HEK293 (cell line): Measurements from ENCODE around the gene C1orf198.
A peak's percentile ranks its signal among the peaks of the same experiment; 100 is the strongest.
"Not testable (repeated sequence)": the region's sequence is repeated elsewhere in the genome, so short reads cannot be mapped to it uniquely, and the experiment has no call there.

Experiments
- CTCF ChIA-PET: fragments of 350-600 bp; formaldehyde crosslinking; extraction: SDS; loops from one replicate; lab custom pipeline; 2021; ENCODE audit warnings: antibody characterized with exemption; lab: Yijun Ruan, JAX
- POLR2A ChIA-PET: fragments of 300-600 bp; formaldehyde crosslinking; extraction: SDS; loops from one replicate; lab custom pipeline; 2020; ENCODE audit warnings: antibody characterized with exemption, inconsistent platforms; lab: Yijun Ruan, JAX
- H3K27ac ChIP-seq: fragments of 200-500 bp; sonication (Bioruptor generic); 2 replicates; pipeline ENCODE4 v1.5.1; 2014; ENCODE audit warnings: low read depth, low read length, control low read depth, inconsistent platforms; ENCODE audit errors: extremely low read depth
- H3K36me3 ChIP-seq, 2 experiments: fragments of 200-500 bp in 1 of 2; sonication (Bioruptor generic) in 1 of 2; 1 replicate in 1 of 2; 2 replicates in 1 of 2; pipeline ENCODE4 v1.5.1; 2014 to 2017; ENCODE audit warnings: inconsistent platforms in 2 of 2, low read length in 2 of 2; ENCODE audit not compliant: control insufficient read depth in 2 of 2, insufficient read depth in 1 of 2
- H3K4me1 ChIP-seq: fragments of 200-500 bp; sonication (Bioruptor generic); 2 replicates; pipeline ENCODE4 v1.5.1; 2014; ENCODE audit warnings: mild to moderate bottlenecking, low read length, inconsistent platforms; ENCODE audit not compliant: control insufficient read depth, insufficient read depth
- H3K4me3 ChIP-seq: 2 replicates; pipeline ENCODE4 v1.5.1; 2011; ENCODE audit warnings: low read depth, mild to moderate bottlenecking, control low read depth, low read length, moderate library complexity
- H3K9me3 ChIP-seq: fragments of 200-500 bp; sonication (Bioruptor generic); 2 replicates; pipeline ENCODE4 v1.5.1; 2014; ENCODE audit warnings: low read depth, low read length, inconsistent platforms; ENCODE audit not compliant: control insufficient read depth, insufficient read depth
- EGR2 ChIP-seq: fragments of 450-650 bp; formaldehyde crosslinking; IDR thresholded peaks from 2 replicates; pipeline ENCODE4 v1.5.1; 2016; ENCODE audit warnings: low read depth, missing biosample characterization, missing genetic modification characterization
- HOXC10 ChIP-seq: sonication (generic); formaldehyde crosslinking; IDR thresholded peaks from 2 replicates; pipeline ENCODE4 v1.8.1; 2023; ENCODE audit warnings: mild to moderate bottlenecking, missing genetic modification reagents
- OSR2 ChIP-seq: fragments of 450-650 bp; formaldehyde crosslinking; IDR thresholded peaks from 2 replicates; pipeline ENCODE4 v1.5.1; 2016; ENCODE audit warnings: missing biosample characterization, missing genetic modification characterization
- SCRT2 ChIP-seq: fragments of 450-650 bp; formaldehyde crosslinking; IDR thresholded peaks from 2 replicates; pipeline ENCODE4 v1.5.1; 2016; ENCODE audit warnings: missing biosample characterization, missing genetic modification characterization
- WT1 ChIP-seq: fragments of 450-650 bp; formaldehyde crosslinking; IDR thresholded peaks from 2 replicates; pipeline ENCODE4 v1.5.1; 2016; ENCODE audit warnings: missing biosample characterization, missing genetic modification characterization
- ZFHX2 ChIP-seq: fragments of 450-650 bp; formaldehyde crosslinking; conservative IDR thresholded peaks from 2 replicates; pipeline ENCODE4 v1.5.1; 2016; ENCODE audit warnings: missing biosample characterization, missing genetic modification characterization
- ZNF121 ChIP-seq: fragments of 450-650 bp; formaldehyde crosslinking; IDR thresholded peaks from 2 replicates; pipeline ENCODE4 v1.5.1; 2016; ENCODE audit warnings: missing biosample characterization, missing genetic modification characterization
- ZNF16 ChIP-seq: fragments of 450-650 bp; formaldehyde crosslinking; IDR thresholded peaks from 2 replicates; pipeline ENCODE4 v1.5.1; 2016; ENCODE audit warnings: low read depth, missing biosample characterization, missing genetic modification characterization
- ZNF174 ChIP-seq: fragments of 450-650 bp; formaldehyde crosslinking; IDR thresholded peaks from 2 replicates; pipeline ENCODE4 v1.5.0; 2017; ENCODE audit warnings: missing biosample characterization, mild to moderate bottlenecking, missing genetic modification characterization
- ZNF48 ChIP-seq: fragments of 450-650 bp; formaldehyde crosslinking; IDR thresholded peaks from 2 replicates; pipeline ENCODE4 v1.5.1; 2016; ENCODE audit warnings: missing biosample characterization, missing genetic modification characterization
- ZNF585B ChIP-seq: fragments of 450-650 bp; formaldehyde crosslinking; IDR thresholded peaks from 2 replicates; pipeline ENCODE4 v1.5.1; 2016; ENCODE audit warnings: missing biosample characterization, missing genetic modification characterization
- ZNF624 ChIP-seq: fragments of 450-650 bp; formaldehyde crosslinking; IDR thresholded peaks from 2 replicates; pipeline ENCODE4 v1.5.1; 2017; ENCODE audit warnings: missing biosample characterization, missing genetic modification characterization
- ZNF654 ChIP-seq: fragments of 450-650 bp; formaldehyde crosslinking; IDR thresholded peaks from 2 replicates; pipeline ENCODE4 v1.5.1; 2016; ENCODE audit warnings: low read depth, missing biosample characterization, missing genetic modification characterization
- ZNF76 ChIP-seq: fragments of 450-650 bp; formaldehyde crosslinking; IDR thresholded peaks from 2 replicates; pipeline ENCODE4; 2016; ENCODE audit warnings: low read depth, missing biosample characterization, missing genetic modification characterization, borderline replicate concordance
- ZSCAN16 ChIP-seq: fragments of 450-650 bp; formaldehyde crosslinking; IDR thresholded peaks from 2 replicates; pipeline ENCODE4 v1.5.1; 2016; ENCODE audit warnings: missing biosample characterization, missing genetic modification characterization
- TF ChIP-seq, protein P1 (sequence below): fragments of 450-650 bp; formaldehyde crosslinking; IDR thresholded peaks from 2 replicates; pipeline ENCODE4 v1.5.1; 2016; ENCODE audit warnings: missing biosample characterization, missing genetic modification characterization
- TF ChIP-seq, protein P2 (sequence below): fragments of 450-650 bp; formaldehyde crosslinking; IDR thresholded peaks from 2 replicates; pipeline ENCODE4 v1.5.1; 2016; ENCODE audit warnings: missing biosample characterization, missing genetic modification characterization
- TF ChIP-seq, protein P3 (sequence below): fragments of 450-650 bp; formaldehyde crosslinking; IDR thresholded peaks from 2 replicates; pipeline ENCODE4 v1.5.1; 2017; ENCODE audit warnings: missing biosample characterization, missing genetic modification characterization
- TF ChIP-seq, protein P4 (sequence below): fragments of 450-650 bp; formaldehyde crosslinking; IDR thresholded peaks from 2 replicates; pipeline ENCODE4 v1.5.1; 2017; ENCODE audit warnings: missing biosample characterization, missing genetic modification characterization
- TF ChIP-seq, protein P5 (sequence below): fragments of 450-650 bp; formaldehyde crosslinking; IDR thresholded peaks from 2 replicates; pipeline ENCODE4 v1.5.1; 2016; ENCODE audit warnings: missing biosample characterization, missing genetic modification characterization

Gene C1orf198

DNA sequence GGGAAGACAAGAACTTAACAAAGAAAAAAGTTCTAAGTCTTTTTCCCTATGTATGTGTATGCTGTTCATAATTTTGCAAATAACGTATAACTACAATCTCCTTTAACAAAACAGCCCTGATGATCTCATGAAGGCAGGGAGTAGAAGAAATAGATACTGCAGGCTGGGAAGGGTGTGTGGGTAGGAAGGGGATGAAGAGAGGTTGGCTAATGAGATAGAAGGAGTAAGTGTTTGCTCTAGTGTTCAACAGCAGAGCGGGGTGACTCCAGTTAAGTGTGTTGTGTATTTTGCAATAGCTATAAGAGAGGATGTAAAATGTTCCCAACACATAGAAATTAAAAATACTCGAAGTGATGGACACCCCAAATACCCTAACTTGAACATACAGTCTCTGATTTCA is 20.1 kb downstream of the C1orf198 start:
- Histone ChIP-seq H3K4me3 (no peak overlapping the region), H3K9me3 (no peaks in the 10 kb centered on the region), H3K27ac (no peak overlapping the region), H3K36me3 (peaks cover 5 to 27% of the 10 kb centered on the region in 2 experiments; a peak in 2 of 3 replicates), H3K4me1 (peaks cover 3% of the 10 kb centered on the region; the same call in 1 of the 2 replicates)
- ChIA-PET POLR2A (interaction anchor here (1.3 kb wide), 1 partner anchor 10 kb away, joined by 4 read pairs; no protein-coding TSS in a partner anchor), CTCF (no interaction called here)
- no peak for TF ChIP-seq ZNF624
- TF ChIP-seq ZFHX2 (tag by site-specific recombination), result peak; percentile 44; the same call in 1 of the 2 replicates
- TF ChIP-seq EGR2 (tag by site-specific recombination), result 0 out of 2 replicates have a peak, but pooled peaks have one; percentile 8
- TF ChIP-seq WT1 (tag by site-specific recombination), result peak; percentile 58; the same call in 1 of the 2 replicates

DNA sequence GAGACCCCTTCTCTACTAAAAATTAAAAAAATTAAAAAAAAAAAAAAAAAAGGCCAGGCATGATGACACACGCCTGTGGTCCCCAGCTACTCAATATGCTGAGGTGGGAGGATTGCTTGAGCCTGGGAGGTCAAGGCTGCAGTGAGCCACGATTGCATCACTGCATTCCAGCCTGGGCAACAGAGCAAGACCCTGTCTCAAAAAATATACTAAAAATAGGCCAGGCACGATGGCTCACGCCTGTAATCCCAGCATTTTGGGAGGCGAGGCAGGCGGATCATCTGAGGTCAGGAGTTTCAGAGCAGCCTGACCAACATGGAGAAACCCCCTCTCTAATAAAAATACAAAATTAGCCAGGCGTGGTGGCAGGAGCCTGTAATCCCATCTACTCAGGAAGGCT is 23.1 kb downstream of the C1orf198 start:
- H3K27ac ChIP-seq, result not testable (repeated sequence)
- peak; percentile 23; the same call in 1 of the 2 replicates for TF ChIP-seq SCRT2
- peak; percentile 77; the same call in 1 of the 2 replicates for TF ChIP-seq ZNF121 (tag by site-specific recombination)
- TF ChIP-seq, all 188 proteins: peak for 2; not testable (repeated sequence) for 186
- POLR2A ChIA-PET, H3K4me3 ChIP-seq, H3K9me3 ChIP-seq, H3K4me1 ChIP-seq: not testable (repeated sequence)
- peaks cover 5 to 38% of the 10 kb centered on the region in 2 experiments for H3K36me3 ChIP-seq
- CTCF ChIA-PET, result interaction anchor here (0.5 kb wide), 1 partner anchor 64 kb away, joined by 3 read pairs; no protein-coding TSS in a partner anchor

DNA sequence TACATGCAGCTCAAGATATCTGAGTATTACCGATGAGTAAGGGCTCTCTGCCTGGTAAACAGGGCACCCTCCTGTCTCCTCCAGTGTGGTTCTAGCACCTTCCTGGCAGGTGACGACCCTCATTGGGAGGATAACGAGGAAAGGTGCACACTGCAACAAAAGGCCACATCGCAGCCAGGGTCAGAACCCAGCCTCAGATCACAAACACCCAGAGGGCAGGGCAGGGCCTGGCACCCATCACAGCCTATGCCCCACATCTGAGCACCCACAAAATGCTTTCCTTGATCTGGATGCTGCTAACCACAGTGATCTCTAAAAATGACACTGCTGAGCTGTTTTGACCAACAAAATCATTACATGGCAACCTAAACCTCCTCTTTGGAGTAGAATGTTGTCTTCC is 23.8 kb downstream of the C1orf198 start:
- TF ChIP-seq, protein P1, sequence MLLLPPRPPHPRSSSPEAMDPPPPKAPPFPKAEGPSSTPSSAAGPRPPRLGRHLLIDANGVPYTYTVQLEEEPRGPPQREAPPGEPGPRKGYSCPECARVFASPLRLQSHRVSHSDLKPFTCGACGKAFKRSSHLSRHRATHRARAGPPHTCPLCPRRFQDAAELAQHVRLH (tag by site-specific recombination), result no peak
- no peak for TF ChIP-seq ZNF76 (tag by site-specific recombination)
- no peak for TF ChIP-seq ZSCAN16 (tag by site-specific recombination)
- TF ChIP-seq ZNF48 (tag by site-specific recombination), result no peak
- TF ChIP-seq, protein P2, sequence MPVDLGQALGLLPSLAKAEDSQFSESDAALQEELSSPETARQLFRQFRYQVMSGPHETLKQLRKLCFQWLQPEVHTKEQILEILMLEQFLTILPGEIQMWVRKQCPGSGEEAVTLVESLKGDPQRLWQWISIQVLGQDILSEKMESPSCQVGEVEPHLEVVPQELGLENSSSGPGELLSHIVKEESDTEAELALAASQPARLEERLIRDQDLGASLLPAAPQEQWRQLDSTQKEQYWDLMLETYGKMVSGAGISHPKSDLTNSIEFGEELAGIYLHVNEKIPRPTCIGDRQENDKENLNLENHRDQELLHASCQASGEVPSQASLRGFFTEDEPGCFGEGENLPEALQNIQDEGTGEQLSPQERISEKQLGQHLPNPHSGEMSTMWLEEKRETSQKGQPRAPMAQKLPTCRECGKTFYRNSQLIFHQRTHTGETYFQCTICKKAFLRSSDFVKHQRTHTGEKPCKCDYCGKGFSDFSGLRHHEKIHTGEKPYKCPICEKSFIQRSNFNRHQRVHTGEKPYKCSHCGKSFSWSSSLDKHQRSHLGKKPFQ (tag by site-specific recombination), result no peak
- TF ChIP-seq HOXC10 (CRISPR knock-in tag), result no peak
- no peak for TF ChIP-seq ZNF16
- TF ChIP-seq ZNF585B (tag by site-specific recombination), result no peak
- TF ChIP-seq, protein P3, sequence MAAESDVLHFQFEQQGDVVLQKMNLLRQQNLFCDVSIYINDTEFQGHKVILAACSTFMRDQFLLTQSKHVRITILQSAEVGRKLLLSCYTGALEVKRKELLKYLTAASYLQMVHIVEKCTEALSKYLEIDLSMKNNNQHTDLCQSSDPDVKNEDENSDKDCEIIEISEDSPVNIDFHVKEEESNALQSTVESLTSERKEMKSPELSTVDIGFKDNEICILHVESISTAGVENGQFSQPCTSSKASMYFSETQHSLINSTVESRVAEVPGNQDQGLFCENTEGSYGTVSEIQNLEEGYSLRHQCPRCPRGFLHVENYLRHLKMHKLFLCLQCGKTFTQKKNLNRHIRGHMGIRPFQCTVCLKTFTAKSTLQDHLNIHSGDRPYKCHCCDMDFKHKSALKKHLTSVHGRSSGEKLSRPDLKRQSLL, result no peak
- TF ChIP-seq, protein P4, sequence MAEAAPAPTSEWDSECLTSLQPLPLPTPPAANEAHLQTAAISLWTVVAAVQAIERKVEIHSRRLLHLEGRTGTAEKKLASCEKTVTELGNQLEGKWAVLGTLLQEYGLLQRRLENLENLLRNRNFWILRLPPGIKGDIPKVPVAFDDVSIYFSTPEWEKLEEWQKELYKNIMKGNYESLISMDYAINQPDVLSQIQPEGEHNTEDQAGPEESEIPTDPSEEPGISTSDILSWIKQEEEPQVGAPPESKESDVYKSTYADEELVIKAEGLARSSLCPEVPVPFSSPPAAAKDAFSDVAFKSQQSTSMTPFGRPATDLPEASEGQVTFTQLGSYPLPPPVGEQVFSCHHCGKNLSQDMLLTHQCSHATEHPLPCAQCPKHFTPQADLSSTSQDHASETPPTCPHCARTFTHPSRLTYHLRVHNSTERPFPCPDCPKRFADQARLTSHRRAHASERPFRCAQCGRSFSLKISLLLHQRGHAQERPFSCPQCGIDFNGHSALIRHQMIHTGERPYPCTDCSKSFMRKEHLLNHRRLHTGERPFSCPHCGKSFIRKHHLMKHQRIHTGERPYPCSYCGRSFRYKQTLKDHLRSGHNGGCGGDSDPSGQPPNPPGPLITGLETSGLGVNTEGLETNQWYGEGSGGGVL, result no peak
- TF ChIP-seq ZNF654 (tag by site-specific recombination), result no peak
- TF ChIP-seq ZNF174 (tag by site-specific recombination), result no peak
- no peak for TF ChIP-seq OSR2 (tag by site-specific recombination)
- TF ChIP-seq, protein P5, sequence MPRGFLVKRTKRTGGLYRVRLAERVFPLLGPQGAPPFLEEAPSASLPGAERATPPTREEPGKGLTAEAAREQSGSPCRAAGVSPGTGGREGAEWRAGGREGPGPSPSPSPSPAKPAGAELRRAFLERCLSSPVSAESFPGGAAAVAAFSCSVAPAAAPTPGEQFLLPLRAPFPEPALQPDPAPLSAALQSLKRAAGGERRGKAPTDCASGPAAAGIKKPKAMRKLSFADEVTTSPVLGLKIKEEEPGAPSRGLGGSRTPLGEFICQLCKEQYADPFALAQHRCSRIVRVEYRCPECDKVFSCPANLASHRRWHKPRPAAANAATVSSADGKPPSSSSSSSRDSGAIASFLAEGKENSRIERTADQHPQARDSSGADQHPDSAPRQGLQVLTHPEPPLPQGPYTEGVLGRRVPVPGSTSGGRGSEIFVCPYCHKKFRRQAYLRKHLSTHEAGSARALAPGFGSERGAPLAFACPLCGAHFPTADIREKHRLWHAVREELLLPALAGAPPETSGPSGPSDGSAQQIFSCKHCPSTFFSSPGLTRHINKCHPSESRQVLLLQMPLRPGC (tag by site-specific recombination), result no peak

More for the DNA sequence above, 23.8 kb downstream of the C1orf198 start:
- no peaks in the 10 kb centered on the region for H3K9me3 ChIP-seq
- ChIA-PET POLR2A (no interaction called here), CTCF (interaction anchor here (0.5 kb wide), 1 partner anchor 64 kb away, joined by 3 read pairs; no protein-coding TSS in a partner anchor)
- no peaks in the 10 kb centered on the region for H3K4me1 ChIP-seq
- peaks cover 5 to 38% of the 10 kb centered on the region in 2 experiments for H3K36me3 ChIP-seq
- no peak overlapping the region for H3K27ac ChIP-seq
- no peak overlapping the region for H3K4me3 ChIP-seq
